ENCODE results near the gene IFNG-AS1.

The IFNG-AS1 gene

DNA sequence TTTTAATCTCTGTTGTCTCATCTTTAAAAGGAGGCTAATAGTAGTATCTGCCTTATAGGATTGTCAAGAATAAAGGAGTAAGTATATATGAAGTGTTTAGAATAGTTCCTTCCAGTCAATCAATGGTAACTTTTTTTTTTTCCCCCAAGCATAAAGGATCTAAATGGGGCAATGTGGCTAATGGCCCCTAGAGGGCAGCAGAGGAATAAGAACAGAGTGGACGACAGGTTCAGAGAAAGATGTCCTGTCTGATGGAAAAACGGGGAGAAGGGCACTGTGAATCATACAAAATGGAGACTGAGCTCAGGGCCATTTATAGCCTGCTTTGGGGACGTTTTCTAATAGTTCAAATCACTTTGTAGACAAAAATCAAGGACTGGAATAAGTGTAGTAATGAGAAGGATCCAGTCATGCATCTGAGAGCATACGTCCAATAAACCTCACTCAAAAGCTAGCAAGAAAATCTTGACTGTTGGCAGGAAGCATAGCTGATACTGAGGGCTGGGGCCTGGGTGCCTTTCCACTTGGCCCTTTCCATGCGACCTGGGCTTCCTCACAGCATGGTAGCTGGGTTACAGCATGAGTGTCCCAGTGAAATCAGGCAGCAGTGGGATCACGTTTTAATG, 51.3 kb downstream of the IFNG-AS1 start:
- DNase-seq = peak; percentile 75 to 80 (median 78)

DNA sequence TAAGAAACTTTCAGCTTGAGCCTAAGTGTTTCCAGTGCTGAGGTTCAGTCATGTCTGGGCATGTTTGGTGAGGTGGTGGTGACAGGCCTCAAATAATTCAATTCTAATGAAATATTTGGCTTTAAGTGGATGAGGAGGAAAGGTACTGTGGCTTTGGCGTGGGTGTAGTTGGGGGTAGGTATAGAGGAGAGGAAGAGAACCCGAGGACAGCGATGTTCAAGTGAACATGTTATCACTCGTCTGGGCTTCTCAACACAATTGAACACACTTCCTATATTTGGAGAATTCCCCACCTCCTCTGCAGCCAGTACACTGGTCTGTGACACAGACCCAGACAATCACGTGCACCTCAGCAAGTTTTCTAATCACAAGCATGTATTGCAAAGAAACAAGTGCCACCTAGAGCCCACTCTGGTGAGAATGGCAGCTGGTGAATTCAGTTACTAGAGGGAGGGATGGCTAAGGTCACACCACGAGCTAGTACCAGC, 53.0 kb downstream of the IFNG-AS1 start:
- peak; percentile 59 to 62 (median 61) for DNase-seq

DNA sequence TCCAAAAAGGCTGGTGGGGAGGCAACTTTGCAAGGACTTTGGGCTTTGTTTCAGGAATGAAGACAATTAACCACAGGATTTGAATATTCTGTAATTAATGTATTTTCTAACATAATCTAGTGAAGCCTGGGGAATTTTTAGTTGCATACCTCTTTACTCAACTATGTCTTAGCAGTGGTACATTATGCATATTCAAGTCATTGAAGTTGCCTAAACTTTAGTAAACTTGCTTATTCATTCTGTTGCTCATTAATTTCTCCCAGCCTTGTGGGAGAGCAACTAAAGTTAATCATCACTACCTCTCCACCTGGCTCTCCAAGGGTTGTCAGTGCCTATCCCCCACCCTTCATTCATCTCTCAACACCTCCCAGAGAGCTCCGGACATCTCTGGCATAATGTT, 54.2 kb downstream of the IFNG-AS1 start:
- no peak for DNase-seq

DNA sequence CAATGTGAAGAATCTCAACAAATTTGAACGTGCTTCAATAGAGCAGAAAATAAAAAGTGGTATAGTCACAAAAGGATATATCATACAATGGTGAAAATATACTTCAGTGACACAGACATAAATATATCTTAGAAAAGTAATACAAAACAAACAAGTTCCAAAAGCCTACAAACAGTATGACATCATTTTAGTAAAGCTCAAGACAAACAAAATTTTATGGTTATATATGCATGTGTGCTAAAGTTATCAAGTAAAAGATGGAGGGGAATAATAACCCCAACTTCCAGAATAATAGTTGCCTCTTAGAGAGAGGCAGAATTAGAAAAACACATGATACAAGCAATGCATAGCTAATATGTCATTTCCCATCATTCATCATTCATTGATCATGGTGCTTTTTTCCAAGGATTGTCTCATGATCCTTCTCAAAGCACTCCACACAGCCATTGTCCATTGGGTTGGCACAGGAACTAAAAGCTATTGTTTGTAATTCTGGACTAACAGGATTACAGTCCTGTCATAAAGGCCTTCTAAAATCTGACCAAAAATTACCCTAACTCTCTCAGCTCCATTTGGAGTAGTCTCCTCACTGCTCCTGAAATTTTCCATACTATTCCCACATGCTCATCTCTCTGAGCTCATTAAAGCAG, 59.5 kb downstream of the IFNG-AS1 start:
- no peak for DNase-seq

DNA sequence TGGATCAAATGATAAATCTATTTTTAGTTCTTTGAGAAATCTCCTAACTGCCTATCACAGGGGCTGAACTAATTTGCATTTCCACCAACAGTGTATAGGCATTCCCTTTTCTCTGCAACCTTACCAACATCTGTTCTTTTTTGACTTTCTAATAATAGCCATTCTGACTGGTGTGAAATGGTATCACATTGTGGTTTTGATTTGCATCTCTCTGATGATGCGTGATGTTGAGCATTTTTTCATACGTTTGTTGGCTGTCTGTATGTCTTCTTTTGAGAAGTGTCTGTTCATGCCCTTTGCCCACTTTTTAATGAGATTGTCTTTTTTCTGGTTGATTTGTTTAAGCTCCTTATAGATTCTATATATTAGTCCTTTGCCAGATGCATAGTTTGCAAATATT, 67.1 kb downstream of the IFNG-AS1 start:
- no peak for DNase-seq

DNA sequence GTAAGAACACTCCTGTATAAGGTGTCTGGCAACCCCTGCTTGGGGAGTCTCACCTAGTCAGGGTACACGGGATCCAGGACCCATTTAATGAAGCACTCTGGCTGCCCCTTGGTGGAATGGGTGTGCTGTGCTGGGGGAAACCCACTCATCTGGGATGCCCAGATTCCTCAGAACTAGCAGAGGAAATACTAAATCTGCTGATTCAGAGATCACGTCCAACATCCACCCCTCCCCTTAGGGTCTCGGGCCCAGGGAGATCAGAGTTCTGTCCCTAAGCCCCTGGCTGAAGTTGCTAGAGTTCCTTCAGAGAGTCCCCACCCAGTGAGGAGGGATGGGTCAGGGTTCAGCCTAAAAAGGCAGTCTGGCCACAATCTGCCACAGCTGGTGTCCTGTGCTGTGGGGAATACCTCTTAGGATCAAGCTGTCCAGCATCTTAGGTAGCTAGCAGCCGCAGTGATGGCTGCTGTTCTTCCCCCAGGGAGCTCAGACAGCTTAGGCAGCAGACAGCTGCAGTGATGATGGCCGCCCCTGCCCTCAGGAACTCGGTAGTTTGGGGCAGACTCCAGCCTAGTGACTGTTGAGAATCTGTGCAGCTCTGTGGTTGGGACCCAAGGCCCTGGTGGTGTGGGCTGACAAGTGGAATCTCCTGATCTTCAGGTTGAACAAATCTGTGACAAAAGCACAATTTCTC, 74.8 kb downstream of the IFNG-AS1 start:
- DNase-seq = no peak

DNA sequence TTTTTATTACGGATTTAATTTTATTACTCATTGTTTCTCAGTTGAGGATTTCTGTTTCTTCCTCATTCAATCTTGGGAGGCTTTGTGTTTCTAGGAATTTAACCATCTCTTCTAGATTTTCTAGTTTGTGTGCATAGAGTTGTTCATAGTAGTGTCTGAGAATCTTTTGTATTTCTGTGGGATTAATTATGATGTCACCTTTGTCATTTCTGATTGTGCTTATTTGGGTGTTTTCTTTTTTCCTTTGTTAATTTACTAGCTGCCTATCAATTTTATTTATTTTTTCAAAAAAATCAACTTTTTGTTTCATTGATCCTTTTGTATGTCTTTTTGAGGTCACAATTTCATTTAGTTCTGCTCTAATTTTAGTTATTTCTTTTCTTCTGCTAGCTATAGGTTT, 75.9 kb downstream of the IFNG-AS1 start:
- DNase-seq = no peak

DNA sequence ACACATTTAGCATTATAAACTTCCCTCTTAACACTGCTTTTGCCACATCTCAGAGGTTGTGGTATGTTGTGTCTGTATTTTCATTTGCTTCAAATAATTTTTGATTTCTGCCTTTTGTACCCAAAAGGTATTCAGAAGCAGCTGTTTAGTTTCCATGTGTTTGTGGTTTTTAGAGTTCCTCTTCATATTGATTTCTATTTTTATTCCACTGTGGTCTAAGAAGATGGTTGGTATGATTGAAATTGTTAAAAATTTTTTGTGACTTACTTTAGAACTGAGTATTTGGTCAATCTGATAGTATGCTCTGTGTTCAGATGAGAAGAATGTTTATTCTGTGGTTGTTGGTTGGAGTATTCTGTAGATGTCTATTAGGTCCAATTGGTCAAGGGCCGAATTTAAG, 76.4 kb downstream of the IFNG-AS1 start:
- DNase-seq = no peak

DNA sequence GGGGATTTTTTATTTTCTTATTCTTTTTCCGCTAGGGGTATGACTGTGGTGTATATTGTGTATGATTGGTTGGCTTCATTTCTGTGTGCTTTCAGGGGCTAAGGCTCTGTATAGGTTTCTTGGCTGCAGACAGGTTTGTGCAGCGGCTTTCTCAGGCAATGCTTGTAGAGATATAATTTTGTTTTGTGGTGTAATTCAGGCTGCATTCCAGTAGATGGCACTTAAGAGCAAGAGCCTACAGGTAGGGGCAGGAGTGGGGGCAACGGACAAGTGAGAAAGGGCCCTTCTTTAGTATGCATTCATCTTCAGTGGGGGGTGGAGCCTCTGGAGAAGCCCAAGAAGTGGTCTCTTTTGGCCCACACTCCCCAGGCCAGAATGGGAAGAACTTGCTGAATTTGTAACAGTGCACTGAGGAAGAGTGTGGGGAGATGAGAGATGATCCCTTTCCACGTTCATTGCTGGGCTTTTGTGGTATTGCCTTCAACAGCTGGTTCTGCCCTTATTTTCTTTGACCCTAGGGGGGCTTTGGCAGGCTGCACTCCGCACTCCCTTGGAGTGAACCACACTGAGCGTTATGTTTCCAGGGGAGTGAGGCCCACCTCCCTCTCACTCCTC, 78.6 kb downstream of the IFNG-AS1 start:
- peak in 1 of 3 donors; percentile 6 for DNase-seq

DNA sequence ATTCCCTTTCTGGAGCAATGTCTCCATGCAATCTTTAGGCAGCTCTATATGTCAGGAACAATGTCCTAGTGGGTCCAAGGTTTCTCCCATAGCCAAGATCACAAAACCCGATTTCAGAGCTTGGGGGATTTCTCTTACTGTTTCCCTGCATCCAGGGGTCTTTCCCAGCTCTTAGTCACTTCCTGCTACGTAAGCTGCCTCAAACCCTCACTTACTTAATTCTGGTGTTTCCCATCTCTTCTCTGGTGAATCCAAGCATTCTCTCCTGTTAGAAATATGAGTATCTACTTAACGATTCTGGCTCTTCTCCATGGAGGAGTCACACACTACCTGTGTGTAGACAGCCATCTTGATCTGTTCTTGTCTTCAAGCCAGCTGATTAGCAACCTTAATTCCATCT, 80.0 kb downstream of the IFNG-AS1 start:
- DNase-seq = peak; percentile 55 to 70 (median 61)
